HG03066 (cell line): ENCODE data around the gene IL9R.
A peak's percentile ranks its signal among the peaks of the same experiment; 100 is the strongest.
"Not testable (repeated sequence)": the region's sequence is repeated elsewhere in the genome, so short reads cannot be mapped to it uniquely, and the experiment has no call there.

Experiments
- ATAC-seq: cut with Tn5 transposase; IDR thresholded peaks from one replicate; pipeline ENCODE4 v1.9.1; 2021; ENCODE audit warnings: low read depth; ENCODE audit not compliant: unreplicated experiment

Gene IL9R, protein sequence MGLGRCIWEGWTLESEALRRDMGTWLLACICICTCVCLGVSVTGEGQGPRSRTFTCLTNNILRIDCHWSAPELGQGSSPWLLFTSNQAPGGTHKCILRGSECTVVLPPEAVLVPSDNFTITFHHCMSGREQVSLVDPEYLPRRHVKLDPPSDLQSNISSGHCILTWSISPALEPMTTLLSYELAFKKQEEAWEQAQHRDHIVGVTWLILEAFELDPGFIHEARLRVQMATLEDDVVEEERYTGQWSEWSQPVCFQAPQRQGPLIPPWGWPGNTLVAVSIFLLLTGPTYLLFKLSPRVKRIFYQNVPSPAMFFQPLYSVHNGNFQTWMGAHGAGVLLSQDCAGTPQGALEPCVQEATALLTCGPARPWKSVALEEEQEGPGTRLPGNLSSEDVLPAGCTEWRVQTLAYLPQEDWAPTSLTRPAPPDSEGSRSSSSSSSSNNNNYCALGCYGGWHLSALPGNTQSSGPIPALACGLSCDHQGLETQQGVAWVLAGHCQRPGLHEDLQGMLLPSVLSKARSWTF

DNA sequence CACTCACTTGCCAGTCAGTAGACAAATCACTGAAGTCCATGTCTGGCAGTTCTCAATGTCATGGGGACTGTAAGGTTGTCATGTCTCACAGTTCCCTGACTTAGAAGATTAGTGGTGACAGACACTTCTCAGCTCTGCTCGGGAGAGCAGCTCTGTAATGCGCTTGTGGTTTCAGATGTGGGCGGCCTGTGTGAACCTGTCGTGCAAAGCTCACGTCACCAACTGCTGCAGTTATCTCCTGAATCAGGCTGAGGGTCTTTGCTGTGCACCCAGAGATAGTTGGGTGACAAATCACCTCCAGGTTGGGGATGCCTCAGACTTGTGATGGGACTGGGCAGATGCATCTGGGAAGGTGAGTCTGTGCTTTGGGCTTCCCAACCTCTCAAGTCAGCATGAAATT, at the start of gene IL9R:
Gene IL9R, plus strand, starts transcription at position 261 of the 400 bp plus-strand sequence. Its CDS starts 64 bp downstream, at position 325.
- ATAC-seq: peak; percentile 86

DNA sequence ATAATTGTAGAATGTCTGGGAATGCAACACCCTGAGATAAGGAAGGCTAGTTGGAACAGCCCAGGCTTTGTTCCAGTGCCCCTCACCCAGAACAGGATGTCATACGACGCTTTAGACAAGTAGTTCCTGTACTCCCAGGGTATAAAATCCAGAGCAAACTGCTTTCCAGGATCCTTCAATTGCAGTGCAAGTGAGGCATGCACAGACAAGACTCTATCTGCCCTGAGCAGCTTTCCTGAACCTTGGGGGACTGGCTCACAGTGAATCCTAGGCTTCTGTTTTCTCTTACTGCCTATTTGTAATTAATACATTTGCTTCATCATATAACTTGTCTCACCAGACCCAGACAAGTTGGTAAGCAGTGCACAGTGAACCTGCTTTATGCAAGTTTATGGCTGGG, 48.4 kb upstream of the IL9R start:
- ATAC-seq: no peak

DNA sequence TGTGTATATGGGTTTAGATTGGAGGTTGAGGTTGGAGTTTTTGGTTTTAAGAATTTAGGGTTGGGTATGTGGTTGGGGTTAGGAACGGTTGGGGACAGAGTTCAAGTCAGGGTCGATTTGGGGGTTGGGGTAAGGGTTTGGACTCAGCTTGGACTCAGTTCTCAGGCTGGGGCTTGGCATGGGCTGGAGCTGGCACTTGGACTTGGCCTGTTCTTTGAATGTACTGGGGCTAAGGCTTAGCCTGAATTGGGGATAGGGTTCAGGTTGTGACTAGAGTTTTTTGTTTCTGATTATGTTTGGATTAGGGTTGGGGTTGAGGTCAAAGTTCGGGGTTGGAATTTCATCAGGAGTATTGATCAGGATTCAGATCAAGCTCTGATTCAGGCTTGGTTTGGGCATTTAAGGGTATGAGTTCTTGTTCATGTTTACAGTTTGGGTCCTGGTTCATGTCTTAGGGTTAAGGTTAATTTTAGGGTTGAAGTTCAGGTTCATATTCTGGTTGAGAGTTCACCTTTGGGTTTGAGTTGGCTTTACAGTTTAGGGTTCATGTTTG, 46.2 kb upstream of the IL9R start:
- no peak for ATAC-seq

DNA sequence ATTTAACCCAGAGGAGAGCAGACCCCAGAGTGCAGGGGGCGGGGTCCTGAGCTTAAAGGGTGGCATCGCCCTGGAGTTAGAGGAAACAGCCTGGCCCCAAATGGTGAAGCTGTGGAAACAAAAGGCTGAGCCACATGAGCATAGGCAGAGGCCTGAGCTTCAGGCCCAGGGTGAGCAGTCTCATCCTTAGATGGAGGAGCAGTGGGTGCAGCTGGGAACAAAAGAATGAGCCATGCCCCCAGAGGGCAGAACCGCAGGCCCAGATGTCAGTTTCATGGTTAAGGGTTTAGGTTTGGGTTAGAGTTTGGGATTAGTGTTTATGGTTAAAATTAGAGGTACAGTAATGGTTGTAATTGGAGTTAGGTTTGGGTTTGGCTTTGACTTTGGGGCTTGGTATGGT, 44.4 kb upstream of the IL9R start:
- no peak for ATAC-seq

DNA sequence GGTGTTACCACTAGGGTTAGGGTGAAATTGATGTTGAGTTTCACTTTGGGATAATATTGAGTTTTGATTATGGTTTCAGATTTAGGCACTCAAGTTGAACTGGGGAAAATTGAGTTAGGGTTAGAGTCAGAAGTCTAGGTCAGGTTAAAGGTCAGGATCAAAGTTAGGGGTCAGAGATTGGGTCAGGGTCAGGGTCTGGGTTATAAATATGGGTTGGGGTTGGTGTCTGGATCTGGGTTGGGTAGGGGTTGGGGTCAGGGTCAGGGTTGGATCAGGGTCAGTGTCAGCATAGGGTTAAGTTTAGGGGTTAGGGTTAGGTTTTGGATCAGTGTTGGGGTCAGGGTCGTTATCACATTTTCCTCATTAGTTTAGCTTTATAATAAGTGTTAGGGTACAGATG, 42.7 kb upstream of the IL9R start:
- ATAC-seq: no peak

DNA sequence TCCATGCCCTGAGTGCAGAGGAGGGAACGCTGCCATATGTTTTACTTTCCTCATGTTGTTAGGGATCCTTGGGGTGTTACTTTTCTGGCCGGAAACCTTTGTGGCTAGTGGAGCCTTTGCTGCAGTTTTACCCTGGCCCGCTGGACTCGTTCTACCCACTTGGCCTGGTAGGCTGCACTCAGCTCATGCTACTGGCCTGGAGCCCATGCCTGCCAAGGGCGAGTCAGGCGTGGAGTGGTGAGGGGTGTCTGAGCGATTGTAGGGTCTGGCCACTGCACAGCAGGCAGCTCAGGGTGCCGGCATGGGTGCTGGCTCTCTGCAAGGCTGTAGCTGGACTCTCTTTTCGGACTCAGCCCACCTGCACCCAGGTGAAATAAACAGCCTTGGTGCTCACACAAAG, 41.4 kb upstream of the IL9R start:
- no peak for ATAC-seq

DNA sequence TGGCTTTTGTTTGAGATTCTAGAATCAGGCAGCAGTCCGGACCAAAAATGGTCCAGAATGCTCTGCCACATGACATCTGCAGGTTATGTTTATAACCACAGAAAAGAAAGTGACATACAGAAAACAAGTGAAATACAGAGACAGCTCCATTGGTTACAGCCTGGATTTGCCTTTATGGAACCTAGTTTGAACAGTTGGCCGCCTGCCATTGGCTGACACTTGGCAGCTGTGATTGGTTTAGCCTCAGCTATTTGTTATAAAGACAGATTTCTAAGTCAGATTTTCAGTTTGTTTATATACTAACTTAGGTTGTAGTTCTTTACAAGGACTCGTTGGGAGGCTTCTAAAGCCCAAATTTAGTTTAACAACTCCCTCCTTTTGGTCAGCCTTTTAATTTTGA, 40.8 kb upstream of the IL9R start:
- ATAC-seq: no peak

DNA sequence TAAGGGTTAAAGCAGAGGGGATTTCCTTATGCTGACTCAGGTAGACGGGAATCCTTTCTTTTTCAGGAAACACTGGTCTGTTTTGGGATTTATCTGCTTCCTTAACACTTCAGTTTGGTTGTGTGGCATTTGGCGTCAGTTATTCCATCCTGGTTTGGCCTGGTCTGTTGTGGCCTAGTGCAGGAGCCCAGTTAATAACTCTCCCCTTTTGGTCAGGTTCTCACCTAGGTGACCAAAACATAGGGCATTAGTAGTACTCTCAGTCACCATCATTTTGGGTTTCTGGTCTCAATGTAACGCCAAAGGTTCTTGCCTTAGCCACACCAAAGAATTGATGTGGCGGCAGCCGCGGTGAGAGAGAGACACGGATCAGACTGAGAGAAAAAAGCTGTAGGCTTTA, 39.7 kb upstream of the IL9R start:
- ATAC-seq: no peak

DNA sequence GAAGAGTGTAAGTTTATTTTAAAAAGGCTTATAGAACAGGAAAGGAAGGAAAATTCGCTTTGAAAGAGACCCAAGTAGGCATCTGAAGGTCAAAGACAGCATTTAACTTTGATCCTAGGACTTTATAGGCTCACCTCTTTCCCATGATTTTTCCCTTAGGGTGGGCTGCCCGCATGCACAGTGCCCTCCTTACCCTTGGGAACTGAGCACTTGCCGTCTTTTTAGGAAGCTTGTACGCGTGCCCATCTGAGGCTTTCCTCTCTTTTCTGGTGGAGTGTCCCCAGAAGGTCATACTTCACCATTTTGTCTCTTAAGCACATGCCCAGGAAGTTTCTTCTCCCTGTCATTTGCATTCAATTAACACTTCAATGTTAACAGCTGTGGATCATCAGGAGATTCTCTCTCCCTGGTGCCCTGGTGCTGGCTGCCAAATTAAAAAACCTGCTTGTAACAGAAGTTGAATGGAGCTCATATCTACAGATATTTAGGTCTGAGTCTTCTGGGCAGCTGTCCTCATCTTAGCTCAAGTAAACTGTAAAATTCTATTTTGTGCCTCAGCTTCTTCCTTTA, 38.4 kb upstream of the IL9R start:
- ATAC-seq: no peak

DNA sequence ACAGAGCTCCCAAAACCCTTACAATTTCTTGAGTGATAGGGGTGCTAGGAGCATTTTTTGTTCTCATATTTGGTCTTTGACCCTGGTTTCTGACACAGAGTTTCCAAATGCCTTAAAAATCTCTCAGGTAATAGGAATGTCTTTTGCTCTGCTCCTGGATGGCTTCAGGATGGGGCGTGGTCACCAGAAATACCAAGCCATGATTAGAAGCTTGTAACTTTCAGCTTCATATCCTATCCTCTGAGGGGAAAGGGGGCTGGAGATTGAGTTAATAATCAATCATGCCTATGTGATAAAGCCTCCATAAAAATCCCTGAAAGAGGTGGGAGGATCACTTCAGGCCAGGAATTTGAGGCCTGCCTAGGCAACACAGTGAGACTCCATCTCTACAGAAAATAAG, 34.6 kb upstream of the IL9R start:
- no peak for ATAC-seq

DNA sequence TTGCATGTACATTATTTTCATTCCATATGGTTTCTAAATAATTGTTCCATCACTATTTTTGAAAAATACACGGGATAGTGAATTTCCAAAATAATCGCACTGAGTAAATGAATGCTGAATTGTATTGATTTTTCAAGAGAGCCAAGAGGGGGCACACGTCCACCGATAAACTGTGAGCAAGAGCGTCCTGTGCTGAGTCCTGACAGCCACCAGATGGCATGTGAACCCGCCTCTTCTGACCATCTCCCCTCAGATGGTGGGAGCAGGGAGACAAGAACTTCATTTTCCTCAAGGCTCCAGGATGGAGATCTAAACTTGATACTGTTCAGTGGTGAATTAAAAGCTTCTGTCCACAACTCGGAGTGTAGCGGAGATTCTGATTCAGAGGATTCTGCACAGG, 30.6 kb upstream of the IL9R start:
- no peak for ATAC-seq

DNA sequence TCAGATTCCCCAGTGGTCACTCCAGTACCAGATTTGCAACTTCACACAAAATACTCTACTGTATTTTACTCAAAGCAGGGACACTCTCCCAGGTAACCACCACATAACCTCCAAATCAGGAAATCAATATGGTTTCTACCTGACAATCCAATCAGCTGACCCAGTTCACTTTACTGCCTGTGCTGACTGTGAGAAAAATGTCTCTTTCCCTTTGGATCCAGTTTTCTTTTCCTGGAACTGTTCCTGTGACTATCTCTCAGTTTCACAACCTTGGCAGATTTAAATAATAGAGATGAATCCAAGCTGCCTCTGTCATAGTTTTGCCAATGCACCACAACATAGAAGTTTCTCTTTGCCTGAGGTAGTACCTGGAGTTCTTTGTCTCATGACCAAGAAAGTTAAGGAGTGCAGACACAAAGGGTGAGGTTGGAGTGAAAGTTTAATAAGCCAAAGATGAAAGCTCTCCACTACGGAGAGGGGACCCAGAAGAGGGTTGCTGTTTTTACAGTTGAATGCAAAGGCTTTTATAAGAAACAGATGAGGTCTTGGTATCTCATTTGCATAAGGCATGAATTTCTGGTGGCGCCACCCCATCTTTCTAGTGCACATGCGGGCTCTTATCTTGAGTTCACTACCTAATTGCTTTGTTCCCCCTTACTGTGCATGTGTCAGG, 29.7 kb upstream of the IL9R start:
- ATAC-seq: no peak

DNA sequence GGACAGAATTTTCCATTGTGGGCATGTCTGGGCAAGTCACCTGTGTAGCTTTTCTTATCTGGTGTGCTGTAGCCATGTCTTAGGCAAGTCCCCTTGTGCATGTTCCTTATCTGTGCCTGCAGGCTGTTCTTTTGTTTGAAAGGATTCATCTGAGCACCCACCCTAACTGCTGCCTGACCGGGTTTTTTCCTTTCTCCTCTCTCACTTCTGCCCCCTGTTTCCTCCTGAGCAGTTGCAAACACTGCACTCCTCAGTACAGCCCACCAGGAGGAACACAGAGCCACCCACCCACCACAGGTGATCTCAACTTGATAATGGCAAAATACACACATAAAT, 29.2 kb upstream of the IL9R start:
- ATAC-seq: no peak

DNA sequence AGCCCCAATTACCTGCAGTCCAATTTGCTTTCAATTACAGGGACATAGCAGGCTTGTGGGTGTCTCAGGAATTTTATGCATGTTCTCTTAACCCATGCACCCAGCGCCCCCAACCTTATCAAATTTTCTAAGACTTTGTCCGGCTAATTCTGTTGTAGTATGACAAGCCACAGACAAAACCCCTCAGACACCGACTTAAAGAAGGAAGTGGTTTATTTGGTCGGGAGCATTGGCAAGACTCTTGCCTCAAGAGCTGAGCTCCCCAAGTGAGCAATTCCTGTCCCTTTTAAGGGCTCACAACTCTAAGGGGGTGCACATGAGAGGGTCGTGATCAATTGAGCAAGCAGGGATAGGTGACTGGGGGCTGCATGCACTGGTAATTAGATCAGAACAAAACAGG, 28.7 kb upstream of the IL9R start:
- no peak for ATAC-seq

DNA sequence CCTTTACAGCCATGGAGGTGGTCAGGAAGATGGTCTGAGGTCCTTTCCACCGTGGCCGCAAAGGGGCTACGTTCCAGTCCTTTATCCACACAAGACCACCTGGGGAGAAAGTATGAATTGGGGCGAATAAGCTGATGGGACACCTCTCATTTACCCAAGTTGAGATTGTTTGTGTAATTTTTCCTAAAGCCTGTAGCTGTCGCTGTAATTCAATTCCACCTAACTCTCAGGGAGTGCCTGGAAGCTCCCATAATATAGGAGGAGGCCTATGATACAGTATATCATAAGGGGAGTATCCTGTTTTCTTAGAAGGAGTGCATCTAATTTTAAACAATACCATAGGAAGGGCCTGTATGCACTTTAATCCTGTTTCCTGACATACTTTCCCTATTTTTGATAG, 25.8 kb upstream of the IL9R start:
- ATAC-seq: not testable (repeated sequence)

DNA sequence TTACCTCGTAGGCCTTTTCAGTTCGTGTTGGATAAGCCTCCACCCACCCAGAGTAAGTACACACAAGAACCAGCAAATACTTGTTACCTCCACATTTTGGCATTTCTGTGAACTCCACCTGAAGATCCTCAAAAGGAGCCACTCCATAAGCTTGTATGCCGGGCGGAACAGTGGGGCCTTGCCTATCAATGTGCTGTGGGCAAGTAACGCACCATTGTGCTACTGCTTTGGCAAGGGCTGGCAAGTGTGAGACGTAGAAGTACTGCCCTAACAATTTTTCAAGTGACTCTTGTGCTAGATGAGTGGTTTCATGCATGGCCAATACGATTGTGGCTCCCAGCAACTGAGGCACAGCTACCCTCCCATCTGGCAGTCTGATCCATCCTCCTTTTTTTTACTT, 25.3 kb upstream of the IL9R start:
- not testable (repeated sequence) for ATAC-seq

DNA sequence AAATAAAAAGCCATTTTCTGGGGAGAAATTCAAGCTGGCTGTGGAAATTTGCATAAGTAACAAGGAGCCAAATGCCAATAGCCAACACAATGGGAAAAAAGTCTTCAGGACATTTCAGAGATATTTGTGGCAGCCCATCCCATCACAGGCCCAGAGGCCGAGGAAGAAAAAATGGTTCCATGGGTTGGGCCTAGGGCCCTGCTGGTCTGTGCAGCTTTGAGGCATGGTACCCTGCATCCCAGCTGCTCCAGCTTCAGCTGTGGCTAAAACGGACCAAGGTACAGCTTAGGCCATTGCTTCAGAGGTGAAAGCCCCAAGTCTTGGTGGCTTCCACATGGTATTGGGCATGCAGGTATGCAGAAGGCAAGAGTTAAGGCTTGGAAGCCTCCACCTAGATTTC, 14.2 kb upstream of the IL9R start:
- no peak for ATAC-seq

DNA sequence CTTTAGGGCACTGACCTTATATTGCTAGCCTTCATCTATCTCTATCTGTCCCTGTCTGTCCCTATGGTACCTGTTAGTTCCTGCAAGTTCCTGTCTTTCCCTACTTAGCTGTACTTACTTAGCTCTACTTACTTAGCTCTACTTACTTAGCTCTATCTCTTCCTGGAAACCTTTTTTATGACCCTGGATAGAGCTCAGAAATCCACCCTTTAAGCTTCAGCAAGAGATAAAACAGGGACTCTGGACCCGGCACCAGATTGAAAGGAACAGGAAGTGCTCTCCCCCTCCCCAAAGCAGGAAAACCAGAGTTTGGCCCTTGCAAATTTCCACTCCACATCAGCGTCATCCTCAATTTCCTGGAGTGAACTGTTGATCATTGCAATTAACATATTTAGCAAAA, 12.3 kb upstream of the IL9R start:
- no peak for ATAC-seq

DNA sequence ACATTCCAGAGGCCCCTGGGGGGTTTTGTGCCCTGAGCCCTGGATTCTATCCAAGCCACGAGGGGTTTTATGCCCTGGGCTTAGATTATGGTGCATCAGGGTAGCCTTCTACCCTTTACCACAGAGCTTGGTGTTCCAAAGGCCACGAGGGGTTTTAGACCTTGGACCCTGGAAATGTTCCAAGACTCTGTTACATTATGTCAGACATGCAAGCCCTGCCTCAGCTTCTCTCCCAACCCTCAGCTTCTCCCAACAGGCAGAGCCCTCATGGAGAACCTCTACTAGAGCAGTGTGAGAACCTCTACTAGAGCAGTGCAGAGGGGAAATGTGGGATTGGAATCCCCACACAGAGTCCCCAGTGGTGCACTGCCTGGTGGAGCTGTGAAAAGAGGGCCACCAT, 10.5 kb upstream of the IL9R start:
- not testable (repeated sequence) for ATAC-seq

DNA sequence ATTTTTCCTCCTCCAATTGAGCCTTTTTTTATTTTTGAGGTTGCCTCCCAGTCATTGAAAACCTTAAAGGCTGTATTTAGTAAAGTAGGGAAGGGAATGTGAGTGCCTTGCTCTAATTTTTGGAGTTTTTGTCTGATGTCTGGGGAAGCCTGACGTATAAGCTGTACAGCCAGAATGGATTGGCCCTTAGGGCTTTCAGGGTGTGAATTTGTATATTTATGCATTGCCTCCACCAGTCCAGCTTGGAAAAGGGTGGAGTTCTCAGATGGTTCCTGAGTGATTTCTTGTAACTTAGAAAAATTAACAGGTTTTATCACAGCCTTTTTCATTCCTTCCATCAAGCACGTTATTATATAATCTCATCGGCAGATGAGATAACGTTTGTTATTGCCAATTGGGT, 8.6 kb upstream of the IL9R start:
- no peak for ATAC-seq

DNA sequence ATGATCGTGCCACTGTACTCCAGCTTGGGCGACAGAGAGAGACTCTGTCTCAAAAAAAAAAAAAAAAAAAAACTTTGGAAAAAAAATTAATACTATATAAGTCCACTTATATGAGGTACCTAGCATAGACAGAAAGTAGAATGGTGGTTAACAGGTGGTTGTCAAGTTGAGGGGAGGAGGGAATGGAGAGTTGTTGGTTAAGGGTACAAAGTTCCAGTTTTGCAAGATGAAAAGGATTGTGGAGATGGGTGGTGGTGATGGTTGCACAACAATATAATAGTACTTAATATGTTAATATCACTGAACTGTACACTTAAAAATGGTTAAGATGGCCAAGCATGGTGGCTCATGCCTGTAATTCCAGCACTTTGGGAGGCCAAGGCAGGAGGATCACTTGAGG, 4.1 kb upstream of the IL9R start:
- no peak for ATAC-seq
